H54 (cell line): ENCODE results near the gene NEMP1.
"Not testable (repeated sequence)": the region's sequence is repeated elsewhere in the genome, so short reads cannot be mapped to it uniquely, and the experiment has no call there.

Experiments used
- DNase-seq: peaks from one replicate; pipeline ENCODE4 v3.0.0; 2011; ENCODE audit warnings: low spot score, mixed read lengths; ENCODE audit not compliant: insufficient read length
- FAIRE-seq: peaks from 3 replicates; lab custom pipeline; 2011; peaks lifted over from hg19 to GRCh38; lab: Jason Lieb, UNC
- POLR2A ChIP-seq: IDR thresholded peaks from 2 replicates; pipeline ENCODE4 v1.6.1; 2011; ENCODE audit warnings: low read depth, mild to moderate bottlenecking, low read length

The NEMP1 gene

DNA sequence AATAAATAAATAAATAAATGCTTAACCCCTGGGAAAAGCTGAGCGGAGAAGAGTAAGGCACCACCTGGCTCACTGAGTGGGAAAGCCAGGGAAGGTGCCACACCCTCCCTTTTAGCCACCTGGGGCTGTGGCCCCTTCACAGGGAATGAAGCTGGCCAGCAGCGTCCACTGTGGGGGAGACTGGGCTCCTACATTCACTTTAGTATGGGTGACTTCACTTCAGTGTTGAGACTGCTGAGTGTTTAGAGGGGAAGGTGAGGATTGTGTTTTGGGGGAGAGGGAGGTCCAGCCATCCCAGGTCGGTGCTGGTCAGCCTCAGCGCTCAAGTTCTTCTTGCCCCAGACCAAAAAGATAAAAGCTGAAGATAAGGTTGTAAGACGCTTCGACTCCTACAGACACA, 11.9 kb upstream of the NEMP1 start:
- FAIRE-seq (no peak), DNase-seq (no peak)
- no peak for TF ChIP-seq POLR2A

DNA sequence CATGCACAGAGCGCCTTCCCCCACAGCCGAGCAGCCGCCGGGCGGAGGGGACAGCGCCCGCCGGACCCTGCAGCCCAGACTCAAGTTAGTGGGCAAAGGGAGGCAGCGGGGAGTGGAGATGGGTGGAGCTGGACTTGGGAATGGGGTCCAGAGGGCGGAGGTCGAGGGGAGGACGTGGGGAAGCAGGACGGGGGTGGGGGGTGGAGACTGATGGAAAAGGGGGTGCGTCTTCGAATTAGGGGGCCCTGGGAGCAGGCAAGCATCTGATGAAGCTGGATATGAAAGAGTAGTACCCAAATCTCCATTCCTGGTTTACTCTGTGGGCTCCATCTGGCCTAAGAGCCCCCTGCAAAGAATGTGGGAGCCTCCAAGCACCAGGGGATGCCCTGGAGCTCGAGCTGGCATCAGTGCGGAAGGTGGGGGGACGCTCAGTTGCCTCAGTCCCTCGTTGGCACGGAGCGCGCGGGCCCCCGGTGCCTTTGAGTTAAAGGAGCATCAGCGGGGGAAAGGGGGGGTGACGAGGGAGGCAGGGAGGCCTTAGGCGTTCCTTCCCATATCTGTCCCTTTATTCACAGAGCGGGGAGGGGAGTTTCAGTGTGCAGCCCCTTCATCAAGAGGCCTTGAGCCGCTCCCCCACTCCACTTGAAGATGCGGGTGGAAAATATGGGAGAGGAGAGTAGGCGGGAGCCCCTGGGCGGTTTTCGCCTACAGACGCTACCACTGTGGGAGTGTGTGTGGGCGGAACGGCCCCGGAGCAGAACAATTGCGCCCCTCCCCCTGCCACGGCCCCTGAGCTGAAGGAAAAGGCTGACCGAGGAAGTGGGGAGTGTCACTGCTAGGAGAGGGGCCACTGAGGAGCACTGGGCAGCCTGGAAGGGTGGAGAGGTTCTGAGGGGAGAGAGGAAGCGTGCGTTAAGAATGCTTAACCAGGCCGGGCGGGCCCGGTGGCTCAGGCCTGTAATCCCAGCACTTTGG, 11.0 kb upstream of the NEMP1 start:
- TF ChIP-seq POLR2A: peak; percentile 11; the same call in 1 of the 2 replicates
- no peak for FAIRE-seq

DNA sequence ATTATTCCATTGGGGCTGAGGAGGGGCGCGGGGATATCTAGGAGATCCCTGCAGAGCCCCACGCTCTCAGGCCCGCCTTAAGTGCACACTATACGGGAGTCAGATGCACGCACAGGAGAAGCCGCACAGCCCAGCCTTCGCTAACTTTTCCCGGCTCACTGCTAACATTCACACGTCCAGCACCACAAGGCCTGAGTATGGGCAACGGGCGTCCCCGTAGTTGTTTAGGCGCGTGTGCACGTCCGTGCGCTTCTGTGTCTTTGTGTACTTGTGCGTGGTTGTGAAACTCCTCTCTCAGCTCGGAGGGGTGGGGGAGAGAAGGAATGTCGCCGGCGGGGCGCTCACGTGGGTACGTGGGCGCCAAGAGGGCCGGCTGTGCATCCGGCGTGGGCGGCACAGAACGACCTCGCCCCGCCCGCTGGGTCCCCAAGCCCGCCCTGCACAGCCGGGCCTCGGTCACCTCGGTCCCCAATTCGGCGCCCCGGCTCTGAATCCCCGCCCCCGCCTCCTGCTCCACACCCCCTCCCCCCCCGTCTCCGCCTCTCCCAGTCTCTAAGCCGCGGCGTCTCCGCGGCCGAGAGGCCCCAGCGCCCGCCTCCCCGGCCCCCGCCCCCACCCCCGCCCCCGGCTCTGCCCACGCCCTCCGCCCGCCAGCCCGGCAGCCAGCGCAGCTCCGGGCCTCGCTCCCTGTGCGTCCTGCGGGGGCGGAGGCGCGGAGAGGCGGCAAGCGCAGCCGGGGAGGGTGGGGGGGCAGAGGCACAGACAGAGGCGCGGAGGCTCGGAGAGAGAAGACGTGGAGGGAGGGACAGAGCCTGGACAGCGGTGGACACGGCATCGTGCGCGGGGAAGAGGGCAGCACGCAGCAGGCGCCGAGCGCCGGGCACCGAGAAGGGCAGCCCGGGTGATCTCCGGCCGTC, 10.0 kb upstream of the NEMP1 start, which contains the start of gene NAB2:
Gene NAB2 (plus strand): TSS at position 761 of the 917 bp plus-strand sequence. CDS start 158 bp downstream, outside the sequence.
- DNase-seq (peak; percentile 86), FAIRE-seq (no peak)
- TF ChIP-seq POLR2A: peak; percentile 57

More for the DNA sequence above, 11.0 kb upstream of the NEMP1 start:
- no peak for DNase-seq

DNA sequence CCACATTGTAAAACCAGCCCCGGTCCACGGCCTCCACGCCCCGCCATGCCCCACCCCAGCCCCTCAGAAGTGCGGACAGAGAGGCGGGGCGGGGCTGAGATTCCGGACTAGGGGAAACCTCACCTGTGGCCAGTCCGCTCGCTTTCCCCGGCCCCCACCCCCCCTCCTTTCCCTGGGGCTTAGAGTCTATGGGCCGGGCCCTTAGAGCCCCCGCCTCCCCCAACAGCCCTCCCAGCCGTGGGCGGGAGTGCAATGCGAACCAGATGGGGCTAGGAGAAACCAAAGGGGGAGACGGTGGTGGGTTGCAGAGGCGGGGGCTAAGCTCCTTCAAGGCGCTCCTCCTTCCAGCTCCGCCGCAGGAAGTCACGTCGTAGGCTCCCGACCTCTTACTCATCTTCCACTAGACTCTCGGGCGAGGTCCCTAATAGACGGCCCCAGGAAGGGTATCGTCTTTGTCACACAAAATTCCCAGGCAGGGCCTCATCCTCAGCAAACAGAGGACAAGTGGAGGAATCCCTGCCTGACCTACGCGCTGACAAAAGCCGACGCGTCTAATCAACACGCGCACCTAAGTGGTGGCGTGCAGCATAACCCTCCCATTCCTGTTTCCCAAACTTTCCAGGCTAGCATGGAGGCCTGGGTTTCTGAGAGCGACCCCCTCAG, 9.2 kb upstream of the NEMP1 start:
- TF ChIP-seq POLR2A: peak; percentile 29
- DNase-seq: peak; percentile 62
- no peak for FAIRE-seq

DNA sequence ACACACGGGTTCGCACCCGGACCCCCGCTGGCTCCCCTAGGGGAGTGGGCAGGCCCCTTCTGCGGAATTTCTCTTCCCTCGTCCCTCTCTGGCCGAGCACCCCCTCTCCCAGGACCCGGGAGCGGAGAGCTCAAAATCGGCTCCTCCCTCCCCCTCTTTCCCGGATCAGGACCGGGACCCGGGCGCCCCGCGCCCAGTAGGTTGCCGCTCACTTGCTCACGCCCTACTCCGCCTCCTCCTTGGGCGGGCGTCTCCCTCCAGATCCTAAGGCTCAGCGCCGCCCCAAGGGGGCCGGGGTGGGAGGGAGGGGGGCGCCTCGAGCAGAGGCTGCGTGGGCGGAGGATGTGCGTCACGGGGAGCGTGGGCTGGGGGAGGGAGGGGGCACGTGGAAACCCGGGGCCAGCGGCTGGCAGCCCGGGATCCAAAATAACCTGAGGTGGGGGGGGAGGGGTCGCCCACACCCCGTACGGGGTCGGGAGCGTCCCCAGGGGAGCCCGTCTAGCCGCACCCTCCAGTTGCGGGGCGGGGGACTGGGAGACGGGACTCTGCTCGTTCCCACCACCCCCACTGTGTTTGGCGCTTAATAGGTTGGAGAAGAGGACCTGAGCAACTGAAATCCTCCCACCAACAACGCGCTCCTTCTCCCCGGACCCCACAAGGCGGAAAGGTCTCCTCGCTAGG, 8.6 kb upstream of the NEMP1 start:
- peak; percentile 60 for DNase-seq
- TF ChIP-seq POLR2A: peak; percentile 37; the same call in 1 of the 2 replicates
- no peak for FAIRE-seq

DNA sequence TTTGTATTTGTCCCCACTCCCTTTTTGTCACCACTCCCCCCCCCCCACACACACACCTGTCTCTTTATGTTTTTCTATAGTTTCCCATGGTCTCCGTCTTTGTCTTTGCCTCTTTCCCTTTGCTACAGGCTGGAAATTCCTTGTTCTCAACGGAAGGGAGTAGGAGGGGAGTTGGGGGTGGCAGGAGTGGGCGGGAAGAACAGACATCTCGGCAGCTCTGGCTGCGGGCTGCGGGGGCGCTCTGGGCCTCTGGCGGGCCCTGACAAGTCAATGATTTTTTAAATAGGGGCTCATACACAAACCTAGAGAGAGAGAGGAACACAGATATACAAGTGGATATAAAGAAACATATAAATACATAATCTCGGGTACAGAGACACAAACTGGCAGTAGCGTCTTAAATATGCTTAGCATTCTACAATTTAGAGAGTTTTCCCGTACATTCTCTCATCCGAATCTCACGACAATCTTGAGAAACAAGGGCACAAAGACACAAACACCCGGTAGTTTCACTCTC, 8.0 kb upstream of the NEMP1 start:
- FAIRE-seq (no peak), DNase-seq (no peak)
- no peak for TF ChIP-seq POLR2A

DNA sequence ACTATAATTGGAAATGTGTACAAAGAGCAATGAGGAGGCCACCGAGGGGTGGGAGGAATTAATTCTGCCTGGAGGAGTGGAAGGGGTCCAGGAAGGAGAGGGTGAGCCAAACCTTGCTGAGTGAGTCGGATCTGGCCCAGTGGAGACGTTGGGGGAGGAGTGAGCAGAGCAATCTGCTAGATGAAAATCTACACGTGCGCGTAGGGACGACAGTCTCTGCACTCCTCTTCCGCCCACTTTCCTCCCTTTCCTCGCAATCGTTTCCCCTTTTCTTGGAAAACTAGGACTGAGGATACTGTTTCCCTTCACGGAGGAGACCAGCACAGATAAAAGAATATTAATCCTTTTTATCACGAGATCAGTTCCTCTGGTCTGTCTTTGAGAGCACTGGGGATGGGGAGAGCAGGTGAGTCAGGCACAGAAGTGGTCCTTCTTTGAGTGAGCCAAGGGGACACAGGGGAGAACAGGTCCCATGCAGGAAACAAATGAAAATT, 7.5 kb upstream of the NEMP1 start:
- TF ChIP-seq POLR2A: no peak
- FAIRE-seq (no peak), DNase-seq (no peak)

DNA sequence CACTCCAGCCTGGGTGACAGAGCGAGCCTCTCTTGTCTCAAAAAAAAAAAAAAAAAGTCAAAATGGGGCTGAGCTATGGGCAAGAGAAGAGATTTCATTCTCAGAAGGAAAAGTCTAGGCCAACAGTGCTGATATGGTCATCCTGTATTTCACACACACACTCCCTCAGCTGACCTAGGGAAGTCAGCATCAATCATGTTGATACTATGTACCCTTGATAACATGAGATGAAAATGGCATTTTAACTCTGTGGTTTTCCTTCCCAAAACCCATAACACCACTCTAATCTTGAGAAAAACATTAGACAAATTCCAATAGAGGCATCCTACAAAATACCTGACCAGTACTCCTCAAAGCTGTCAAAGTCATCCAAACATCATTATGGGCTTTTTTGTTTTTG, 2.3 kb upstream of the NEMP1 start:
- DNase-seq: no peak
- no peak for FAIRE-seq

DNA sequence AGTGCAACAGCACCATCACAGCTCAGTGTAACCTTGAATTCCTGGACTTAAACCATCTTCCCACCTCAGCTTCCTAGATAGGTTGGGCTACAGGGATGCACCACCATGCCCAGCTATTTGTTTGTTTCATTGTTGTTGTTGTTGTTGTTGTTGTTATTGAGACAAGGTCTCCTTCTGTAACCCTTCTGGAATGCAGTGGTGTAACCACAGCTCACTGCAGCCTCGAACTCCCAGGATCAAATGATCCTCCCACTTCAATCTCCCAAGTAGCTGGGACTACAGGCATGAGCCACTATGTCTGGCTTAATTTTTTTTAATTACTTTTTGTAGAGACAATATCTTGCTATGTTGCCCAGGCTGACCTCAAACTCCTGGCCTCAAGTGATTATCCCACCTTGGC, 1.2 kb upstream of the NEMP1 start:
- DNase-seq (no peak), FAIRE-seq (no peak)

More for the DNA sequence above, 2.3 kb upstream of the NEMP1 start:
- no peak for TF ChIP-seq POLR2A

DNA sequence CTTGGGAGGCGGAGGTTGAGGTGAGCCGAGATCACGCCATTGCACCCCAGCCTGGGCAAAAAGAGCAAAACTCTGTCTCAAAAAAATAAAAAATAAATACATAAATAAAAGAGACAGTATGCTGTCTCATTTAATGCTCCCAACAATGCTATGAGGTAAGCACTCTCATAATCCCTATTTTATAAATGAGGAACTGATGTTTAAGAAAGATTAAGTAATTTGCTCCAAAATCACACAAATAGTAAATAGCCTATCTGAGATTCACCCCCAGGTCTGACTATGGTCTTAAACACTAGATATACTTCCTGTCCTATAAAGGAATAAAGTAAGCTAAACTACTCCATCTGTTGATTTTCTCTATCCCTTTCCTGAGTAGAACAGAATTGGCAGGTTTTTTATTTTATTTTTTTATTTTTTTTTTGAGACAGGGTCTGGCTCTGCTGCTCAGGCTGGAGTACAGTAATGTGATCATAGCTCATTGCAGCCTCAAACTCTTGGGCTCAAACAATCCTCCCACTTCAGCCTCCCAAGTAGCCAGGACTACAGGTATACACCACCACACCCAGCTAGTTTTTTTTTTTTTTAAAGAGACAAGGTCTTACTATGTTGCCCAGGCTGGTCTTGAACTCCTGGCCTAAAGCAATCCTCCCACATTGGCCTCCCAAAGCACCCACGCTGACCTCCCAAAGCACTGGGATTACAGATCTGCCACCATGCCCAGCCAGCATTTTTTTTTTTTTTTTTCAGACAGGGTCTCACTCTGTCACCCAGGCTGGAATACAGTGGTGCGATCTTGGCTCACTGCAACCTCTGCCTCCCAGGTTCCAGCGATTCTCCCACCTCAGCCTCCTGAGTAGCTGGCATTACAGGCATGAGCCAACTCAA, 4.8 kb downstream of the NEMP1 start:
- not testable (repeated sequence) for DNase-seq, FAIRE-seq

More for the DNA sequence above, 1.2 kb upstream of the NEMP1 start:
- no peak for TF ChIP-seq POLR2A

DNA sequence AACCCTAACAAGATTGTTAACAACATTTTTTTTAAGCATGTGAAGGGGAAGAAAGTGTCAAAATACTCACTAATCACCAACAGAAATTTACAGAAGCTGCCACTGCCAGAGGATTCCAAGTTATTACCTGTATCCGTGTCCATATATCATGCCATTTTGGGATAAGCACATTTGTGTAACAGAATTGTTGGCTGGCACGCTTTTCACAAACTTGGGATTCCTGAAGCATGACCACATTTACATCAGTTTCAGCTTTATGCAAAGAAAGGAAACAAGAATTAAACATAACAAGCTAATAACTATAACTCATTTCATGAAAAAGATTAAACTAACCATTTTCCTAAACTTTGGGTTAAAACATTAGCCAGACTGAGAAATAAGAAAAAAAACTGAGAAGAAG, 5.9 kb downstream of the NEMP1 start:
- TF ChIP-seq POLR2A: no peak
- no peak for DNase-seq
- no peak for FAIRE-seq

DNA sequence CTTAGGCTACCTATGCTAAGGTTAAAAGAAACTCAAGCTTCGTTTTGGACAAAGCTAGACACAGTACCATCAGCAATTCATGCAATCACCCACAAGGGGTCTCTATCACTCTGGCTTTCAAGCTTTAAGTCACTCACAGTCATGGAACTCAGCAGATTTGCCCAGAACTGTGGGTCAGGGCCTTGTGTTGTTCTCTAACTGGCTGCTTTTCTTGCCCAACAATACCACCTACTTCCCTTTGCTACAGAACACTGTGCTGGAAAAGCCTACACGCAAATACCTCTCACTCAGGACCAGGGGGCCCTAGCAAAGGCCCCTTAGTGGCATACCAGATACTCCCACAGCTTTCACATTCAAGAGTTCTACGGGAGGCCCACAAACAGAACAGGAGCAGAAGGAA, 9.1 kb downstream of the NEMP1 start:
- TF ChIP-seq POLR2A: no peak
- peak; percentile 89 for FAIRE-seq
- DNase-seq: no peak
